ENCODE measurements around the gene PDAP1.

The PDAP1 gene

DNA sequence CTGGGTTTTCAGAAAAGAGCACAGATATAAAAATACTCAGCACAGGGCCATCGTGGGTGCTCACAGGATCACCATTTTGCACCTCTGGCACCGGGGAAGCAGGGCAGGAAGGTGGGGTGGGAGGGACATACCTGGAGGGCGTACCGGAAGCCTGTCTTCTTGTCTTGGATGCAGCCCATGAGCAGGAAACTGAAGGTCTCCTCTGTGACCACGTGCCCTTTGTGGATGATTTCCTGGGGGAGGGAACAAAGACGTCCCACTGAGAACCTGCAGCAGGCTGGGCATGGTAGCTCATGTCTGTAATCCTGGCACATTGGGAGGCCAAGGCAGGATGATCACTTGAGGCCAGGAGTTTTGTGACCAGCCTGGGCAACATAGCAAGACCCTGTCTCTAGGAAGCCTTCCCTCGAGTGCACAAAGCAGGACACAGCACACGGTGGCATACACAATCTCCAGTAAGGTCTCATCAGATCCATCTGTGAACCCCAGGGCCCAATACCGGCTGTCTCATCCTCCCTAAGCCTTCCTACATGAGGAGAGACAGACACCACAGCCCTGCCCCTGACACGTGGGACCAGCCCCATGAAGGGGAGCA, 20.7 kb upstream of the PDAP1 start:
- H3K9me3 ChIP-seq (ENCODE audit: insufficient read depth, low read depth, low read length): no peaks in the 10 kb centered on the region
- no peaks in the 10 kb centered on the region for H4K20me1 ChIP-seq (ENCODE audit: insufficient read depth, low read length, poor library complexity, severe bottlenecking)
- no peak overlapping the region for H3K4me2 ChIP-seq (ENCODE audit: low read depth, low read length, poor library complexity, severe bottlenecking)
- no peaks in the 10 kb centered on the region for H3K27me3 ChIP-seq (ENCODE audit: insufficient read depth, low read length, poor library complexity, severe bottlenecking)
- H3K4me1 ChIP-seq (ENCODE audit: insufficient read depth, low read length, poor library complexity, severe bottlenecking): no peaks in the 10 kb centered on the region
- no peak for TF ChIP-seq EZH2phosphoT487 (IDR thresholded peaks at IDR 0.05; ENCODE audit: borderline replicate concordance)
- TF ChIP-seq, protein P1, sequence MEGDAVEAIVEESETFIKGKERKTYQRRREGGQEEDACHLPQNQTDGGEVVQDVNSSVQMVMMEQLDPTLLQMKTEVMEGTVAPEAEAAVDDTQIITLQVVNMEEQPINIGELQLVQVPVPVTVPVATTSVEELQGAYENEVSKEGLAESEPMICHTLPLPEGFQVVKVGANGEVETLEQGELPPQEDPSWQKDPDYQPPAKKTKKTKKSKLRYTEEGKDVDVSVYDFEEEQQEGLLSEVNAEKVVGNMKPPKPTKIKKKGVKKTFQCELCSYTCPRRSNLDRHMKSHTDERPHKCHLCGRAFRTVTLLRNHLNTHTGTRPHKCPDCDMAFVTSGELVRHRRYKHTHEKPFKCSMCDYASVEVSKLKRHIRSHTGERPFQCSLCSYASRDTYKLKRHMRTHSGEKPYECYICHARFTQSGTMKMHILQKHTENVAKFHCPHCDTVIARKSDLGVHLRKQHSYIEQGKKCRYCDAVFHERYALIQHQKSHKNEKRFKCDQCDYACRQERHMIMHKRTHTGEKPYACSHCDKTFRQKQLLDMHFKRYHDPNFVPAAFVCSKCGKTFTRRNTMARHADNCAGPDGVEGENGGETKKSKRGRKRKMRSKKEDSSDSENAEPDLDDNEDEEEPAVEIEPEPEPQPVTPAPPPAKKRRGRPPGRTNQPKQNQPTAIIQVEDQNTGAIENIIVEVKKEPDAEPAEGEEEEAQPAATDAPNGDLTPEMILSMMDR (conservative IDR thresholded peaks at IDR 0.05; ENCODE audit: low read length): no peak
- H3K9me2 ChIP-seq (replicated peaks; ENCODE audit: low read depth, low read length): no peaks in the 10 kb centered on the region
- H3K4me3 ChIP-seq (ENCODE audit: low read length, poor library complexity, severe bottlenecking): no peak overlapping the region
- no peaks in the 10 kb centered on the region for H3K79me2 ChIP-seq (ENCODE audit: insufficient read depth, low read length)
- H3K36me3 ChIP-seq (ENCODE audit: insufficient read depth, low read length): peaks cover 22% of the 10 kb centered on the region; the same call in 1 of the 2 replicates
- no peaks in the 10 kb centered on the region for H3F3A ChIP-seq (ENCODE audit: low read depth)
- H3K9ac ChIP-seq (ENCODE audit: low read depth, low read length, poor library complexity, severe bottlenecking): no peak overlapping the region
- no peak overlapping the region for H2AFZ ChIP-seq (ENCODE audit: low read length)

DNA sequence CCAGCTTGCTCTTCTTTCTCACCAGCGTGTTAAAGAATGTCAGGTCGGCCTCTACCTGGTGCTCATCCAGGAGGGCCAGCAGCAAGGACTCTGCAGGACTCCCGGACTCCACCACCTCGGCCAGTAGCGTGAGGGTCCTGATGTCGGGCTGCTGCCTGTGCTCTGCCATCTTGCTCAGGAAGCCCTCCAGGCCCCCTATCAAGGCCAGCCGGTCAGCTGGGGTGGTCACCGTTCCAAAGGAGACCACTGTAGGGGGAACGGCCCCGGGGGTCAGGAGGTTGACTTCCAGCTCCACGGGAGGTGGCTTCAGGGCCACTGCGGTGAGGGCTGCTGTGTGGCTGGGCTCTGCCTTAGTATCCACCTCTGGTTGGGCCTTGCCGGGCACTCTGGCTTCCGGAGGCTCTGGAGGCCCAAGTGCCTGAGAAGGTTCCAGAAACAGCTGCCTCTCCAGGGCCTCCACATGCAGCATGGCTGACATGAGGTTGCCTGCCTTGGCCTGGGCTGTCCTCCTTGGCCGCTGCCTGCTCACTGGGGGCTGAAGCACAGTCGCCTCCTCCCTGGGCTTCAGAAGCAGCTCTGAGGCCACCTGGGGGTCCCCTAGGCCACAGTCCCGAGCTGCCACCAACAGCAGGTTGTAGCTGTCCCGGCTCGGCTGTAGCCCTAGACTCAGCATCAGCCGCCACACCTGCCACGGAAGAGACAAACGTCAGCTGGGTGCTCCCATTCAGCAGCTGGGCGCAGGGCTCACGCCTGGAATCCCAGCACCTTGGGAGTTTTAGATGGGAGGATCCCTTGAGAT, 16.7 kb upstream of the PDAP1 start:
- no peaks in the 10 kb centered on the region for H3F3A ChIP-seq (ENCODE audit: low read depth)
- H3K9me2 ChIP-seq (replicated peaks; ENCODE audit: low read depth, low read length): no peaks in the 10 kb centered on the region
- H3K4me3 ChIP-seq (ENCODE audit: low read length, poor library complexity, severe bottlenecking): no peak overlapping the region
- H4K20me1 ChIP-seq (ENCODE audit: insufficient read depth, low read length, poor library complexity, severe bottlenecking): no peaks in the 10 kb centered on the region
- H3K36me3 ChIP-seq (ENCODE audit: insufficient read depth, low read length): peaks cover 41% of the 10 kb centered on the region; the same call in 1 of the 2 replicates
- H3K4me2 ChIP-seq (ENCODE audit: low read depth, low read length, poor library complexity, severe bottlenecking): no peak overlapping the region
- no peak overlapping the region for H2AFZ ChIP-seq (ENCODE audit: low read length)
- H3K4me1 ChIP-seq (ENCODE audit: insufficient read depth, low read length, poor library complexity, severe bottlenecking): no peaks in the 10 kb centered on the region
- no peaks in the 10 kb centered on the region for H3K9me3 ChIP-seq (ENCODE audit: insufficient read depth, low read depth, low read length)
- no peak overlapping the region for H3K9ac ChIP-seq (ENCODE audit: low read depth, low read length, poor library complexity, severe bottlenecking)
- H3K27me3 ChIP-seq (ENCODE audit: insufficient read depth, low read length, poor library complexity, severe bottlenecking): no peaks in the 10 kb centered on the region
- no peak for TF ChIP-seq EZH2phosphoT487 (IDR thresholded peaks at IDR 0.05; ENCODE audit: borderline replicate concordance)
- TF ChIP-seq, protein P1 (conservative IDR thresholded peaks at IDR 0.05; ENCODE audit: low read length): no peak
- no peaks in the 10 kb centered on the region for H3K79me2 ChIP-seq (ENCODE audit: insufficient read depth, low read length)

DNA sequence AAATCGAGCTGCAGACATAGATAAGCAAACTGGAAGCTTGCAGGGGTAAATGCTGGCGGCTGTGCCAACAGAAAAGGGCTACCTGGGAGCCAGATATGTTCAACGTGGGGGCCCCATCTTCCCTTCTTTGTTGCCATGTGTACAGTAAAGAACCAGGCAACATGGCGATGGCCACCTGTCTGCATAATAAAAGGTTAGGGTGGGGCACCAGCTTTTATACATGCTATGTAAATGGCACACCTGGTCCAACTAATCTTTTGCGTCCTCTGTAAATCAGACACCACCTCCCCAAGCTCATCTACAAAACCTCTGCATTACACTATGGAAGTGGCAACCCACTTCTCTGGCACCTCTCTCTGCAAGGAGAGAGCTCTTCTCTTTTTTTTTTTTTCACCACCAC, 14.2 kb upstream of the PDAP1 start:
- Histone ChIP-seq H3K4me3 (ENCODE audit: low read length, poor library complexity, severe bottlenecking) (no peak overlapping the region), H3K36me3 (ENCODE audit: insufficient read depth, low read length) (peaks cover 57% of the 10 kb centered on the region; the same call in 1 of the 2 replicates), H3K9me3 (ENCODE audit: insufficient read depth, low read depth, low read length) (no peaks in the 10 kb centered on the region), H3F3A (ENCODE audit: low read depth) (no peaks in the 10 kb centered on the region), H4K20me1 (ENCODE audit: insufficient read depth, low read length, poor library complexity, severe bottlenecking) (no peaks in the 10 kb centered on the region), H3K9ac (ENCODE audit: low read depth, low read length, poor library complexity, severe bottlenecking) (no peak overlapping the region), H3K9me2 (replicated peaks; ENCODE audit: low read depth, low read length) (no peaks in the 10 kb centered on the region), H3K79me2 (ENCODE audit: insufficient read depth, low read length) (no peaks in the 10 kb centered on the region), H2AFZ (ENCODE audit: low read length) (no peak overlapping the region), H3K4me2 (ENCODE audit: low read depth, low read length, poor library complexity, severe bottlenecking) (no peak overlapping the region), H3K4me1 (ENCODE audit: insufficient read depth, low read length, poor library complexity, severe bottlenecking) (no peaks in the 10 kb centered on the region), H3K27me3 (ENCODE audit: insufficient read depth, low read length, poor library complexity, severe bottlenecking) (no peaks in the 10 kb centered on the region)
- TF ChIP-seq EZH2phosphoT487 (IDR thresholded peaks at IDR 0.05; ENCODE audit: borderline replicate concordance): no peak
- TF ChIP-seq, protein P1 (conservative IDR thresholded peaks at IDR 0.05; ENCODE audit: low read length): no peak

Measured in Loucy (cell line).